GM23338 (cell line): ENCODE data around the gene APOBR.

ENCODE experiments used
- CREB1 ChIP-seq: fragments of 250-450 bp; sonication (Bioruptor Pico); IDR thresholded peaks from 2 replicates; pipeline ENCODE4 v1.5.0; 2020; ENCODE audit warnings: low read depth, mild to moderate bottlenecking, moderate library complexity
- EZH2 ChIP-seq: fragments of 200-600 bp; sonication (generic); IDR thresholded peaks from one replicate; pipeline ENCODE4 v1.8.0; 2017; ENCODE audit warnings: antibody characterized with exemption, mild to moderate bottlenecking, low read depth; ENCODE audit not compliant: unreplicated experiment
- EZH2phosphoT487 ChIP-seq: fragments of 200-600 bp; sonication (generic); IDR thresholded peaks from one replicate; pipeline ENCODE4 v1.8.1; 2018; ENCODE audit warnings: antibody characterized with exemption; ENCODE audit not compliant: unreplicated experiment
- JUNB ChIP-seq: IDR thresholded peaks from one replicate; pipeline ENCODE4 v1.6.1; 2016; ENCODE audit warnings: antibody characterized with exemption; ENCODE audit not compliant: unreplicated experiment
- POLR2AphosphoS5 ChIP-seq: IDR thresholded peaks from 2 replicates; pipeline ENCODE4 v1.6.1; 2016; ENCODE audit warnings: antibody characterized with exemption, low read depth
- ZNF114 ChIP-seq: fragments of 250-450 bp; sonication (Bioruptor Pico); IDR thresholded peaks from 2 replicates; pipeline ENCODE4 v1.5.0; 2020; ENCODE audit warnings: mild to moderate bottlenecking, moderate library complexity
- ZNF331 ChIP-seq: fragments of 250-450 bp; sonication (Bioruptor Pico); IDR thresholded peaks from 2 replicates; pipeline ENCODE4 v1.5.0; 2020; ENCODE audit warnings: low read depth, mild to moderate bottlenecking, moderate library complexity
- TF ChIP-seq, protein P1 (sequence below), 2 experiments: fragments of 200-600 bp in 1 of 2; sonication (generic) in 1 of 2; conservative IDR thresholded peaks; 2 replicates each; pipeline versions ENCODE4 v1.5.1 to v1.6.1; 2016 to 2017; ENCODE audit warnings: antibody characterized with exemption in 2 of 2, low read depth in 2 of 2, mild to moderate bottlenecking in 2 of 2, moderate library complexity in 1 of 2
- TF ChIP-seq, protein P2 (sequence below): IDR thresholded peaks from one replicate; pipeline ENCODE4 v1.6.1; 2018; ENCODE audit warnings: antibody characterized with exemption; ENCODE audit not compliant: unreplicated experiment
- TF ChIP-seq, protein P3 (sequence below): fragments of 250-450 bp; sonication (Bioruptor Pico); IDR thresholded peaks from 2 replicates; pipeline ENCODE4 v1.5.0; 2020; ENCODE audit warnings: mild to moderate bottlenecking, moderate library complexity

DNA sequence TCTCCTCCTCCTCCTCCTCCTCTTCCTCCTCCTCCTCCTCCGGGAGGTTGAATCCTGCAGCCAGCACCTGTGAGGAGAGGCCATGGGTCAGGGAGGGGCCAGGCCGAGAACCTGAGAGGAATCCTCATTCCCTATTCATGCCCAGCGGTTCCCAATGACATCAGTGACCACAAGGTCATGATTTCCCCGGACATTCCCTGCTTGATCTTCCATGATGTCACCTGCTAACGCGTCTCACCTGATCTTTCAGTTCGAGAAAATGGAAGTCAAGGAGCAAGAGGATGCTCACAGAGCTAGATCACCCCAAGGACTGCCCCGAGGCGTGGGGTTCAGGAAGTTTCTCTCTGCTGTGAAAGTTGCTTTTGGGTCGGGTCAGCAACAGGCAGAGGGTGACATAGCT is 5.4 kb downstream of the APOBR start:
- TF ChIP-seq, protein P1, sequence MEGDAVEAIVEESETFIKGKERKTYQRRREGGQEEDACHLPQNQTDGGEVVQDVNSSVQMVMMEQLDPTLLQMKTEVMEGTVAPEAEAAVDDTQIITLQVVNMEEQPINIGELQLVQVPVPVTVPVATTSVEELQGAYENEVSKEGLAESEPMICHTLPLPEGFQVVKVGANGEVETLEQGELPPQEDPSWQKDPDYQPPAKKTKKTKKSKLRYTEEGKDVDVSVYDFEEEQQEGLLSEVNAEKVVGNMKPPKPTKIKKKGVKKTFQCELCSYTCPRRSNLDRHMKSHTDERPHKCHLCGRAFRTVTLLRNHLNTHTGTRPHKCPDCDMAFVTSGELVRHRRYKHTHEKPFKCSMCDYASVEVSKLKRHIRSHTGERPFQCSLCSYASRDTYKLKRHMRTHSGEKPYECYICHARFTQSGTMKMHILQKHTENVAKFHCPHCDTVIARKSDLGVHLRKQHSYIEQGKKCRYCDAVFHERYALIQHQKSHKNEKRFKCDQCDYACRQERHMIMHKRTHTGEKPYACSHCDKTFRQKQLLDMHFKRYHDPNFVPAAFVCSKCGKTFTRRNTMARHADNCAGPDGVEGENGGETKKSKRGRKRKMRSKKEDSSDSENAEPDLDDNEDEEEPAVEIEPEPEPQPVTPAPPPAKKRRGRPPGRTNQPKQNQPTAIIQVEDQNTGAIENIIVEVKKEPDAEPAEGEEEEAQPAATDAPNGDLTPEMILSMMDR (conservative IDR thresholded peaks at IDR 0.05; ENCODE audit: low read depth in 2 of 2) = no peak
- TF ChIP-seq JUNB (no peak), EZH2phosphoT487 (no peak), EZH2 (no peak), POLR2AphosphoS5 (no peak), CREB1 (no peak), ZNF331 (CRISPR knock-in tag) (no peak), ZNF114 (CRISPR knock-in tag) (no peak)
- TF ChIP-seq, protein P2, sequence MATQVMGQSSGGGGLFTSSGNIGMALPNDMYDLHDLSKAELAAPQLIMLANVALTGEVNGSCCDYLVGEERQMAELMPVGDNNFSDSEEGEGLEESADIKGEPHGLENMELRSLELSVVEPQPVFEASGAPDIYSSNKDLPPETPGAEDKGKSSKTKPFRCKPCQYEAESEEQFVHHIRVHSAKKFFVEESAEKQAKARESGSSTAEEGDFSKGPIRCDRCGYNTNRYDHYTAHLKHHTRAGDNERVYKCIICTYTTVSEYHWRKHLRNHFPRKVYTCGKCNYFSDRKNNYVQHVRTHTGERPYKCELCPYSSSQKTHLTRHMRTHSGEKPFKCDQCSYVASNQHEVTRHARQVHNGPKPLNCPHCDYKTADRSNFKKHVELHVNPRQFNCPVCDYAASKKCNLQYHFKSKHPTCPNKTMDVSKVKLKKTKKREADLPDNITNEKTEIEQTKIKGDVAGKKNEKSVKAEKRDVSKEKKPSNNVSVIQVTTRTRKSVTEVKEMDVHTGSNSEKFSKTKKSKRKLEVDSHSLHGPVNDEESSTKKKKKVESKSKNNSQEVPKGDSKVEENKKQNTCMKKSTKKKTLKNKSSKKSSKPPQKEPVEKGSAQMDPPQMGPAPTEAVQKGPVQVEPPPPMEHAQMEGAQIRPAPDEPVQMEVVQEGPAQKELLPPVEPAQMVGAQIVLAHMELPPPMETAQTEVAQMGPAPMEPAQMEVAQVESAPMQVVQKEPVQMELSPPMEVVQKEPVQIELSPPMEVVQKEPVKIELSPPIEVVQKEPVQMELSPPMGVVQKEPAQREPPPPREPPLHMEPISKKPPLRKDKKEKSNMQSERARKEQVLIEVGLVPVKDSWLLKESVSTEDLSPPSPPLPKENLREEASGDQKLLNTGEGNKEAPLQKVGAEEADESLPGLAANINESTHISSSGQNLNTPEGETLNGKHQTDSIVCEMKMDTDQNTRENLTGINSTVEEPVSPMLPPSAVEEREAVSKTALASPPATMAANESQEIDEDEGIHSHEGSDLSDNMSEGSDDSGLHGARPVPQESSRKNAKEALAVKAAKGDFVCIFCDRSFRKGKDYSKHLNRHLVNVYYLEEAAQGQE = no peak
- TF ChIP-seq, protein P3, sequence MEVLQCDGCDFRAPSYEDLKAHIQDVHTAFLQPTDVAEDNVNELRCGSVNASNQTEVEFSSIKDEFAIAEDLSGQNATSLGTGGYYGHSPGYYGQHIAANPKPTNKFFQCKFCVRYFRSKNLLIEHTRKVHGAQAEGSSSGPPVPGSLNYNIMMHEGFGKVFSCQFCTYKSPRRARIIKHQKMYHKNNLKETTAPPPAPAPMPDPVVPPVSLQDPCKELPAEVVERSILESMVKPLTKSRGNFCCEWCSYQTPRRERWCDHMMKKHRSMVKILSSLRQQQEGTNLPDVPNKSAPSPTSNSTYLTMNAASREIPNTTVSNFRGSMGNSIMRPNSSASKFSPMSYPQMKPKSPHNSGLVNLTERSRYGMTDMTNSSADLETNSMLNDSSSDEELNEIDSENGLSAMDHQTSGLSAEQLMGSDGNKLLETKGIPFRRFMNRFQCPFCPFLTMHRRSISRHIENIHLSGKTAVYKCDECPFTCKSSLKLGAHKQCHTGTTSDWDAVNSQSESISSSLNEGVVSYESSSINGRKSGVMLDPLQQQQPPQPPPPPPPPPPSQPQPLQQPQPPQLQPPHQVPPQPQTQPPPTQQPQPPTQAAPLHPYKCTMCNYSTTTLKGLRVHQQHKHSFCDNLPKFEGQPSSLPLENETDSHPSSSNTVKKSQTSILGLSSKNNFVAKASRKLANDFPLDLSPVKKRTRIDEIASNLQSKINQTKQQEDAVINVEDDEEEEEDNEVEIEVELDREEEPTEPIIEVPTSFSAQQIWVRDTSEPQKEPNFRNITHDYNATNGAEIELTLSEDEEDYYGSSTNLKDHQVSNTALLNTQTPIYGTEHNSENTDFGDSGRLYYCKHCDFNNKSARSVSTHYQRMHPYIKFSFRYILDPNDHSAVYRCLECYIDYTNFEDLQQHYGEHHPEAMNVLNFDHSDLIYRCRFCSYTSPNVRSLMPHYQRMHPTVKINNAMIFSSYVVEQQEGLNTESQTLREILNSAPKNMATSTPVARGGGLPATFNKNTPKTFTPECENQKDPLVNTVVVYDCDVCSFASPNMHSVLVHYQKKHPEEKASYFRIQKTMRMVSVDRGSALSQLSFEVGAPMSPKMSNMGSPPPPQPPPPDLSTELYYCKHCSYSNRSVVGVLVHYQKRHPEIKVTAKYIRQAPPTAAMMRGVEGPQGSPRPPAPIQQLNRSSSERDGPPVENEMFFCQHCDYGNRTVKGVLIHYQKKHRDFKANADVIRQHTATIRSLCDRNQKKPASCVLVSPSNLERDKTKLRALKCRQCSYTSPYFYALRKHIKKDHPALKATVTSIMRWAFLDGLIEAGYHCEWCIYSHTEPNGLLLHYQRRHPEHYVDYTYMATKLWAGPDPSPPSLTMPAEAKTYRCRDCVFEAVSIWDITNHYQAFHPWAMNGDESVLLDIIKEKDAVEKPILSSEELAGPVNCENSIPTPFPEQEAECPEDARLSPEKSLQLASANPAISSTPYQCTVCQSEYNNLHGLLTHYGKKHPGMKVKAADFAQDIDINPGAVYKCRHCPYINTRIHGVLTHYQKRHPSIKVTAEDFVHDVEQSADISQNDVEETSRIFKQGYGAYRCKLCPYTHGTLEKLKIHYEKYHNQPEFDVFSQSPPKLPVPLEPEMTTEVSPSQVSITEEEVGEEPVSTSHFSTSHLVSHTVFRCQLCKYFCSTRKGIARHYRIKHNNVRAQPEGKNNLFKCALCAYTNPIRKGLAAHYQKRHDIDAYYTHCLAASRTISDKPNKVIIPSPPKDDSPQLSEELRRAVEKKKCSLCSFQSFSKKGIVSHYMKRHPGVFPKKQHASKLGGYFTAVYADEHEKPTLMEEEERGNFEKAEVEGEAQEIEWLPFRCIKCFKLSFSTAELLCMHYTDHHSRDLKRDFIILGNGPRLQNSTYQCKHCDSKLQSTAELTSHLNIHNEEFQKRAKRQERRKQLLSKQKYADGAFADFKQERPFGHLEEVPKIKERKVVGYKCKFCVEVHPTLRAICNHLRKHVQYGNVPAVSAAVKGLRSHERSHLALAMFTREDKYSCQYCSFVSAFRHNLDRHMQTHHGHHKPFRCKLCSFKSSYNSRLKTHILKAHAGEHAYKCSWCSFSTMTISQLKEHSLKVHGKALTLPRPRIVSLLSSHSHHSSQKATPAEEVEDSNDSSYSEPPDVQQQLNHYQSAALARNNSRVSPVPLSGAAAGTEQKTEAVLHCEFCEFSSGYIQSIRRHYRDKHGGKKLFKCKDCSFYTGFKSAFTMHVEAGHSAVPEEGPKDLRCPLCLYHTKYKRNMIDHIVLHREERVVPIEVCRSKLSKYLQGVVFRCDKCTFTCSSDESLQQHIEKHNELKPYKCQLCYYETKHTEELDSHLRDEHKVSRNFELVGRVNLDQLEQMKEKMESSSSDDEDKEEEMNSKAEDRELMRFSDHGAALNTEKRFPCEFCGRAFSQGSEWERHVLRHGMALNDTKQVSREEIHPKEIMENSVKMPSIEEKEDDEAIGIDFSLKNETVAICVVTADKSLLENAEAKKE = no peak
